BLaER1 treated with 17β-estradiol and CSF1 and Interleukin-3, amounts not matched to agents 10 nM and 100 nM (cell line): ENCODE measurements around the gene RNF212.

Experiments
- H3K27ac ChIP-seq, 11 experiments: shearing (Covaris generic); formaldehyde crosslinking; 2 replicates each; pipeline ENCODE4 v1.8.1; 2022
- H3K27me3 ChIP-seq, 11 experiments: shearing (Covaris generic); formaldehyde crosslinking; 2 replicates each; pipeline ENCODE4 v1.8.1; 2022
- H3K36me3 ChIP-seq, 11 experiments: shearing (Covaris generic); formaldehyde crosslinking; 2 replicates each; pipeline ENCODE4 v1.8.1; 2022
- H3K4me1 ChIP-seq, 10 experiments: shearing (Covaris generic); formaldehyde crosslinking; 2 replicates each; pipeline ENCODE4 v1.8.1; 2022
- H3K4me2 ChIP-seq, 11 experiments: shearing (Covaris generic); formaldehyde crosslinking; 2 replicates each; pipeline ENCODE4 v1.8.1; 2022
- H3K4me3 ChIP-seq, 10 experiments: shearing (Covaris generic); formaldehyde crosslinking; 2 replicates each; pipeline ENCODE4 v1.8.1; 2022
- H3K9ac ChIP-seq, 11 experiments: shearing (Covaris generic); formaldehyde crosslinking; 2 replicates each; pipeline ENCODE4 v1.8.1; 2022
- H3K9me3 ChIP-seq, 11 experiments: shearing (Covaris generic); formaldehyde crosslinking; replicated peaks in 1 of 11; 2 replicates each; pipeline ENCODE4 v1.8.1; 2022
- H4K20me1 ChIP-seq, 11 experiments: shearing (Covaris generic); formaldehyde crosslinking; 2 replicates each; pipeline ENCODE4 v1.8.1; 2022
- Cebpa-rat ChIP-seq, 11 experiments: shearing (Covaris generic); IDR thresholded peaks; 2 replicates each; pipeline ENCODE4 v1.8.1; 2022

Gene RNF212

DNA sequence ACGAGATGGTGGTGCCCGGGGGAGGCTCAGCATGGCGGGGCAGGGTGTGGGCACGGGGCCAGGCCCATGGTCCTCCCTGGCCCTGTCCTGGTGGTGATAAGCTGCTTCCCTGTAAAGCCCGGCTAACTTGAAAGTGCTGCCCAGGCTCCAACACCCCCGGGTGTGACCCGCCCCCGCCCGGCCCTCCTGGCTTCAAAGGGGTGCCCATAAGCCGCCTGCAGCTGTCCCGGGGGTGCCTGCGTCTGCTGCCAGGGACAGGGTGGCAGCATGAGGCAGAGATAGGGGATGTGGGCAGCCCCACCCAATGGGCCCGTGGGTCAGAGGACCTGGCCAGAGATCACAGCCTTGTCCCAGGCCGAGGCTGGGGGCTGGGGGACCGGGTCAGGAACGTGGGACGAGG lies 83.8 kb downstream of the RNF212 start:
- H3K27ac ChIP-seq = no peak overlapping the region
- H3K27me3 ChIP-seq = peaks cover 38 to 53% (median 40%) of the 10 kb centered on the region in 11 experiments
- peak overlapping the region in 6 of 11 experiments; percentile 2 to 44 (median 24); a peak in 2 of 22 replicates for H3K9ac ChIP-seq
- H4K20me1 ChIP-seq = peaks cover 0 to 87% (median 33%) of the 10 kb centered on the region in 11 experiments; a peak in 16 of 22 replicates
- no peak overlapping the region; a peak in 1 of 20 replicates for H3K4me3 ChIP-seq
- H3K4me2 ChIP-seq = peak overlapping the region; percentile 64 to 94 (median 88)
- no peaks in the 10 kb centered on the region for H3K9me3 ChIP-seq
- H3K36me3 ChIP-seq = peaks cover 15 to 19% (median 16%) of the 10 kb centered on the region in 11 experiments
- no peak for TF ChIP-seq Cebpa-rat (IDR thresholded peaks at IDR 0.05)
- H3K4me1 ChIP-seq = peaks cover 28 to 76% (median 55%) of the 10 kb centered on the region in 10 experiments

- TF ChIP-seq Cebpa-rat (IDR thresholded peaks at IDR 0.05) = no peak
Measured at GRCh38 chr4:1028574-1029220, 84.7 kb downstream of the RNF212 start.

GRCh38 chr4:1027915-1028238 lies 85.5 kb downstream of the RNF212 start:
- no peak overlapping the region for H3K4me3 ChIP-seq
- peaks cover 18 to 29% (median 25%) of the 10 kb centered on the region in 11 experiments for H3K36me3 ChIP-seq
- H3K4me2 ChIP-seq = no peak overlapping the region
- TF ChIP-seq Cebpa-rat (IDR thresholded peaks at IDR 0.05) = no peak
- H4K20me1 ChIP-seq = peaks cover 0 to 87% (median 35%) of the 10 kb centered on the region in 11 experiments; a peak in 19 of 22 replicates
- H3K4me1 ChIP-seq = peaks cover 33 to 69% (median 49%) of the 10 kb centered on the region in 10 experiments
- H3K27ac ChIP-seq = no peak overlapping the region
- H3K9me3 ChIP-seq = no peaks in the 10 kb centered on the region
- H3K27me3 ChIP-seq = peaks cover 22 to 36% (median 24%) of the 10 kb centered on the region in 11 experiments
- H3K9ac ChIP-seq = no peak overlapping the region

More at GRCh38 chr4:1028574-1029220, 84.7 kb downstream of the RNF212 start:
- H3K9ac ChIP-seq = 0 out of 22 replicates have a peak overlapping the region, but pooled peaks of 1 of the 11 experiments have one; percentile 18
- H4K20me1 ChIP-seq = peaks cover 0 to 89% (median 33%) of the 10 kb centered on the region in 11 experiments; a peak in 16 of 22 replicates
- peaks cover 30 to 44% (median 32%) of the 10 kb centered on the region in 11 experiments for H3K27me3 ChIP-seq
- no peaks in the 10 kb centered on the region for H3K9me3 ChIP-seq
- H3K4me2 ChIP-seq = peak overlapping the region in 10 of 11 experiments; percentile 64 to 94 (median 88); a peak in 19 of 22 replicates
- H3K27ac ChIP-seq = no peak overlapping the region
- H3K4me3 ChIP-seq = no peak overlapping the region
- H3K4me1 ChIP-seq = peaks cover 28 to 76% (median 55%) of the 10 kb centered on the region in 10 experiments
- peaks cover 18 to 23% (median 21%) of the 10 kb centered on the region in 11 experiments for H3K36me3 ChIP-seq

GRCh38 chr4:1027219-1027914 lies 86.0 kb downstream of the RNF212 start:
- H3K36me3 ChIP-seq = peaks cover 18 to 34% (median 26%) of the 10 kb centered on the region in 11 experiments
- H3K27ac ChIP-seq = no peak overlapping the region

DNA sequence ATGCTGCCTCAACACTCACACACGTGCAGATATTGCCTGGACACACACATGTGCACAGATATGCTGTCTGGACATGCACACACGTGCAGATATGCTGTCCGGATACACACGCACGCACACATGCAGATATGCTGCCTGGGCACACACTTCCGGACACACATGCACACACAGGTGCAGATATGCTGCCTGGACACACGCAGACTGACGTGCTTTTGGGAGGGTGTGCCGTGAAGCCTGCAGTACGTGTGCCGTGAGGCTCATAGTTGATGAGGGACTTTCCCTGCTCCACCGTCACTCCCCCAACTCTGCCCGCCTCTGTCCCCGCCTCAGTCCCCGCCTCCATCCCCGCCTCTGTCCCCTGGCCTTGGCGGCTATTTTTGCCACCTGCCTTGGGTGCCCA lies 87.2 kb downstream of the RNF212 start:
- peaks cover 18 to 36% (median 26%) of the 10 kb centered on the region in 11 experiments for H3K36me3 ChIP-seq
- TF ChIP-seq Cebpa-rat (IDR thresholded peaks at IDR 0.05) = no peak
- no peak overlapping the region for H3K4me3 ChIP-seq
- no peak overlapping the region for H3K9ac ChIP-seq
- H3K27ac ChIP-seq = no peak overlapping the region
- H3K4me1 ChIP-seq = peaks cover 50 to 69% (median 54%) of the 10 kb centered on the region in 10 experiments
- H3K4me2 ChIP-seq = peak overlapping the region in 8 of 11 experiments; percentile 15 to 68 (median 32); a peak in 10 of 22 replicates
- peaks cover 0 to 89% (median 44%) of the 10 kb centered on the region in 11 experiments; a peak in 19 of 22 replicates for H4K20me1 ChIP-seq
- no peaks in the 10 kb centered on the region for H3K9me3 ChIP-seq
- H3K27me3 ChIP-seq = peaks cover 4 to 19% (median 7%) of the 10 kb centered on the region in 11 experiments; a peak in 20 of 22 replicates

More at GRCh38 chr4:1027219-1027914, 86.0 kb downstream of the RNF212 start:
- Histone ChIP-seq H4K20me1 (peaks cover 0 to 87% (median 37%) of the 10 kb centered on the region in 11 experiments; a peak in 19 of 22 replicates), H3K4me2 (peak overlapping the region in 1 of 11 experiments; percentile 2; a peak in 1 of 22 replicates), H3K27me3 (peaks cover 17 to 31% (median 19%) of the 10 kb centered on the region in 11 experiments), H3K4me3 (no peak overlapping the region), H3K9me3 (no peaks in the 10 kb centered on the region), H3K9ac (no peak overlapping the region), H3K4me1 (peaks cover 39 to 69% (median 49%) of the 10 kb centered on the region in 10 experiments)
- no peak for TF ChIP-seq Cebpa-rat (IDR thresholded peaks at IDR 0.05)

- Histone ChIP-seq H3K36me3 (peaks cover 18 to 36% (median 26%) of the 10 kb centered on the region in 11 experiments), H3K9me3 (no peaks in the 10 kb centered on the region), H3K4me3 (no peak overlapping the region), H3K9ac (no peak overlapping the region), H3K27ac (no peak overlapping the region), H3K27me3 (peaks cover 0 to 10% (median 0%) of the 10 kb centered on the region in 11 experiments; a peak in 2 of 22 replicates), H3K4me1 (peaks cover 43 to 63% (median 47%) of the 10 kb centered on the region in 10 experiments), H4K20me1 (peaks cover 0 to 85% (median 47%) of the 10 kb centered on the region in 11 experiments; a peak in 19 of 22 replicates), H3K4me2 (no peak overlapping the region)
- TF ChIP-seq Cebpa-rat (IDR thresholded peaks at IDR 0.05) = no peak
Measured at GRCh38 chr4:1024882-1025545, 88.3 kb downstream of the RNF212 start.

GRCh38 chr4:1023895-1024740 lies 89.2 kb downstream of the RNF212 start:
- Histone ChIP-seq H4K20me1 (peaks cover 0 to 85% (median 56%) of the 10 kb centered on the region in 11 experiments; a peak in 19 of 22 replicates), H3K4me3 (no peak overlapping the region), H3K9ac (no peak overlapping the region), H3K9me3 (no peaks in the 10 kb centered on the region), H3K27ac (no peak overlapping the region), H3K4me2 (no peak overlapping the region), H3K27me3 (0 out of 22 replicates have a peak, but pooled peaks cover 0 to under 1% (median 0%) of the 10 kb centered on the region in 11 experiments), H3K4me1 (peaks cover 43 to 63% (median 47%) of the 10 kb centered on the region in 10 experiments), H3K36me3 (peaks cover 18 to 36% (median 26%) of the 10 kb centered on the region in 11 experiments)
- no peak for TF ChIP-seq Cebpa-rat (IDR thresholded peaks at IDR 0.05)
